GM19025 (cell line): ENCODE data around the gene SND1.

Source experiments
- ATAC-seq: cut with Tn5 transposase; IDR thresholded peaks from one replicate; pipeline ENCODE4 v1.9.1; 2021; ENCODE audit warnings: mild to moderate bottlenecking, low read depth, moderate library complexity; ENCODE audit not compliant: unreplicated experiment

Gene SND1

DNA sequence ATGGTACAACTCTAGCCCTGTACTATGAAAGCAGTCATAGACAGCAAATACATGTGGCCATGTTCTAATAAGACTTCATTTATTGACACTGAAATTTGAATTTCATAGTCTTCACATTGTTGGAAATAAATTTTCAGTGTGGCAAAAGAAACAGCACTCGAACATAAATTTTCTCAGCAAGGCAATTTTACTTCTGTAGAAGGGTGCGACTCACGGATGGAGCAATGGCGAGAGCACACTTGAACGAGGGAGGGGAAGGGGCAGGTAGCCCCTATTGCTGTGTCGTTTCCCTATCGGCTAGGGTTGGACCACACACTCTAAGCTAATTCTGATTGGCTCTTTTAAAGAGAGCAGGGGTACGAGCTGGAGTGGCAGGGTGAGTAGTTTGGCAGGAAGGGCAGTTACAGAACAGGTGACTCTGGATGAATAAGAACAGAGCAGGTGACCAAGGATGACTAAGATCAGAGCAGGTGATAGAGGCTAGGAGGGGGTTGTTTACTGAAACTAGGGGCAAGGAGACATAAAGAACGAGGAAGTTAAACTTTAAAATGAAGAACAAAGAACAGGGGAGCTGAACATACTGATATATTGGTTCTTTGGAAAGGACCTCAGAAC is 327.2 kb downstream of the SND1 start:
- no peak for ATAC-seq

DNA sequence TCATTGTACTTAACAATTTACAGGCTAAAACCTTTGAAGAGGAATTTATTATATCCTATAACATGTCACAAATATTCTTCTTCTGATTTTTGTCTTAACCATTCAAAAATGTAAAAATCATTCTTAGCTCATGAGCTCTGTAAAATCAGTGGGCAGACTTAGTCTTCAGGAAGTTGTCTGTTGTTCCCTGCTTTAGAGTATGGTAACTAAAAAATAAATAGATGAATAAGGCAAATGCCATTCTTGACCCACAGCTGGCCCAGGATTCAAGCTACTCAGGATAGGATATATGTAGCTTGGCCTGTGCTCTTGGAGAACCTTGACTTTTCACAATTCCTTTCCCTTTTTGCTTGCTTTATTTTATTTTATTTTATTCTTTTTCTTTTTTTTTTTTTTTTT is 327.7 kb downstream of the SND1 start:
- ATAC-seq: no peak

DNA sequence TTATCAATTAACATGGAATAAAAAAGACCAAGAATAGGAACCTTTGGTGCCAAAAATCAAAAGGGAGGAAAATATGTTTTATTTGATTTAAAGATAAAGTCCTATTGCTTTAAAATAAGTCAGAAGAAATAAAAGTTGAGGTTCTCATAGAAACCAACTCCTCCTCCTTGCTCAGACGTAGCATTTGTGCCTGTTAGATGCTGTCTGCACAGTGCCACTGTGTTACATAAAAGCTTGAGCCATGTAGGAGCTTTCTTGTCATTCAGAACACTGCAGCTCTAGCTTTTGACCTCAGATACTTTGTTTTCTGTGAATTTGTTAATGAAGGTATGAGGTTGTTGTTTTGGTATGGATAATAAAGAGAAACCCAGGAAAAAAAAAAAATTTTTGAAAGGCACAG is 328.9 kb downstream of the SND1 start:
- ATAC-seq: no peak

DNA sequence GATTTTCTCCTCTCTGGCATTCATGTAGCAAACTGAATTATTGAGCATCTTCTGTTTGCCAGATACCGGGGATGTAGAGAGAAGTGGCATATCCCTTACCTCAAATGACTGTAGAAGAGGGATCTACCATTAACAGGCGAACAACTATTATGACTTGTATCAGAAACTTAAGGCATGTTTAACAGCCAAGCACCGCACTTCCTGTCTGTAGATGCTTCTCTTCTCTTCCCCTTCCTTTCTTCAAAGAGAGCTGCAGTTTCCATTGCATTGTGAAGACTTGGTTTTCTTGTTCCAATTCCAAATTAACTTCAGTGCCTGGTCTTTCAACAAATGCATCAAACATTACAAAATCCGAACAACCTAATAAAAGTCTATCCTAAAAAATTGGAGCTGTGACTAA is 330.0 kb downstream of the SND1 start:
- ATAC-seq: no peak

DNA sequence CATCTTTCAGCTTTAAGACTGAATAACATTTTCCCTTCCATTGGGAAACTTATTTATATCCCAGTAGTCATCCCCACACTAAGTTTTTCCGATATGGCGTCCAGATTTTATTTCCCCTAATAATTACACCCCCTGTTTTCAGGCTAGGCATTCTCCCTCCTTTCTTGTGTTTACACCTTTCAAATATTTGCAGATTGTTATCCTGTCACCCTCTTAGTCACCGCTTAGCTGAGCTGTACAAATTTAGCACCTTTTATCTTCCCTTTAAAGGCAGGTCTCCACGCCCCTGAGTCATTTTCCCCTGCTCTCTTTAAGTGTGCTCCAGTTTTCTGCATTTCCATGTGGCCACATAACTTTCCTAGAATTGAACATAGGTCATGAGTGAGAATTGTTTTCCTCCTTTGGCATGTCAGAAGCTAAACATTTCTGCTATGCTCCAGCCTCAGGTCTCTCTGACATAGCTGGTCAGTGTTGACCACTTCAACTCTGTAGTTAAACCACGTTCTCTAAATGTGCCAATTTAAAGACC is 331.9 kb downstream of the SND1 start:
- no peak for ATAC-seq

DNA sequence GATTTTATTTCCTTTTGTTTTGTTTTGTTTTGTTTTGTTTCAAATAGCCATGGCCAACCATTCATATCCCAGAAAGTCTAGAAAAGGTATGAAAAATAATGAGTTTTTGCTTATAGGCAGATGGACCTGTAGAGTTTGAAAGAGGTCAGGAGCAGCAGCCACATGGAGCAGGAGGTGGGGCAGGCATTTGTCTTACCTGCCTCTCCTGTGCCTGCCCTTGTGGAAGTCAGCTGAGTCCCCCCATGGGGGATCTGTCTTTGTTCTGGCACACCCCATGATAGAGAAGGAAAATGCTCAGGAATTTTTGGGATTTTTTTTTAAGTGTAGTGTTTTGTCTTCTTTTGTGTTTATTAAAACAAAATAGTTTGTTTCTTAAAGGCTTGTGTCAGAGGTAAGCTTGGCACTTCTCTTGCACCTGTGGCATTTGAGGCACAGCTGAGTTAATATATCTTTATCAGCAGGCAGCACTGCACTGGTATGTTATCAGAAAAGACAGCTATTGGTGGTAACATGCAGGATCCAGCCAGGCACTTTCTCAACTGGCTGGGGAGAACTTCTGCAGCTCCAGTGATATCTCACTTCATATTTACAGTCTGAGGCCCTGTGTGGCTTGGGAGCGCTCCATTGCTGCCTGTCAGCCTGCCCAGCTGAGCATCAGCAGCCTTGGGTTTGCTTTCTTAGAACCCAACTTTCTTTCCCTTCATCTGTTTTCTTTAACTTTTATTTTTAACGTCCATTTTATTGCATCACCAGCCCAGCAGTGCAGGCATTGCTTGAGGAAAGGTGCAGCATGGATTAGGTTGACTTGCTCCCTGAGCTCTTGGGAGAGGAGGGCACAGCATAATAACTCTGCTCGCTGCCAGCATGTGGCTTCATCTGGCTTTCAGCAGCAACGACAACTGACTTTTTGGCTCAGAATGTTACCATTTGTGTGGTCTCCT is 334.9 kb downstream of the SND1 start:
- no peak for ATAC-seq

DNA sequence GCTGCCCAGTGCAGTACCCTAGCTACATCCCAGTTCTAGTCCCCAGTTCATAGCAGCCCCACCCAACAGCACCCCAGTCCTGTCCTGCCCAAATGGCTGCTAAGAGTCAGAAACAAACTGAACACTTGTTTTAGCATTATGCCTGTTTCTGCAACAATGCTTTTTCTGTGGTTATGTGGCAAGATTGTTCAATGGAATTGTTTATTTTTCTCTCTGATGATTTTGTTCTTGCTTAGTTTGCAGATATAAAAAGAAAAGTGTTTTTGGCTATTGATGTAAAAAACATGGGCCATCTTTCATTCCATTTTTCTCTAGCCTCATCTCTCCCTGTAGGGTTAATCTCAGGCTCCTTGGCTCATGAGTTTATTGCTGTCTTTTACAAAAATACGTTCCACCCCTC is 336.8 kb downstream of the SND1 start:
- no peak for ATAC-seq

DNA sequence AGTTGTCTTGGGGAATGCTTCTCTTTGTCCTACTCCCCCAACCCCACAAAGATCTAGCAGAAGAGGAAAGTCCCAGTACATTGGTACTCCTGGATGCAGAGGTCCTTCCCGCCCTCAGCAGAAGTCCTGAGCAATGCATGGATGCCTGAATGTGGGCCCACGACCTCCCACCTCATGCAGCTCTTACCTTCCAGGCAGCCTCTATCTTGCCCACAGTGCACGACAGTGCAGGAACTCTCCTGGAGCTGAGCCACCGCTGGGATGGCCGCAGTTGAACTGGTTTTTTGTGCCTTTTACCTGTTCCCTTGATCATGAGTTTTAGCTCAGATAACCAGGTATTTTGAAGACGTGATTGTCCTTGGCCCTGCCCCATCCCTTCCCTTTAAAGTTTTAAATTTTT is 341.3 kb downstream of the SND1 start:
- ATAC-seq: no peak

DNA sequence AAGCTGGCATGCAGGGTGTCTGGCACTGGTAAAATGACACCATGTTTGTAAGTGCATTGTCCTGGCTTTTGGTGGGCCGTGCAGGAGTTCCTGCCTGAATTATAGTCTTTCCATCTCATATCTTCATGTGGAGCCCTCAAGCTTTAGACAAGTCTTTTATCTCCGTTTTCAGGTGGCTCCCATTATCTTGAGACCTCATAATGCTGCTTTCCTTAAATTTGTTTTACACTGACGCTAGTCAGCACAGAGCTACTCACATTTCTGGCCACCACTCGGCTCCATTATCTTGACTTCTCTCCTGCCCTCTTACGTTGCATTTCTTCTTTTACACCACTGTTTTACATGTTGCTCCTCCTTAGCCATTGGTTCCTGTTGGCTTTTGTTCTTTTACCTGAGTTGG is 342.0 kb downstream of the SND1 start:
- no peak for ATAC-seq

DNA sequence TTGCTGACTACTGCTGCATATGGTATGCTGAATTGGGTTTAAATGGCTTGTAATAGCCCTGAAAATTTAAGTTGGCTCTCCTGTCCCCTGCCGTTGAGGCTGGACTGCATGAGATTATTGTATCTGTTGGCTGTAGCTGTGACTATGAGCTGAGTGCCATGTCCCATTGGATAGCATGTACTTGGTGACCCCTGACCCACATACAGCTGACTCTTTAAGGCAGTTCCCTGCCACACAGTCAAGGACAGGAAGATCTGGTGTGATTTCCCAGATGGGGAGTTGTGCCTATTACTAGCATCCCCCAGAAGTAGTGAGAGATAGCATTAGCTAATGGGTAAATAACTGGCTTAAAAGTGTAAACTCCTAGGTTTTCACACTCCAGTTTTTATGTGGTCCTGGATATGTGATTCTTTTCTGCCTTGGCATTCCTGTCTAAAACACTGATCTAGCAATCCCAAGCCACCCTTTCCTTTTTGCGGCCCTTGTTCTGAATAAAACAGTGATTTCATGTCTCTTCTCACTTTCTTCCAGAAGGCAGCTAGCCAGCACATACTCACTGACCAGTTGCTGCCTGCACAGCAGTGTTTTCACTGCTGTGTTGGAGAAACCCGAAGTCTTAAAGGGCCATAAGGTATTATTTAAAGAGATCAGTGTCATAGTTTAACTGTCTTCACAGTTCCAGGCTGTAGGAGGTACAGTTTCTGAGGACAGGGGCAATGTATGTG is 343.3 kb downstream of the SND1 start:
- no peak for ATAC-seq

DNA sequence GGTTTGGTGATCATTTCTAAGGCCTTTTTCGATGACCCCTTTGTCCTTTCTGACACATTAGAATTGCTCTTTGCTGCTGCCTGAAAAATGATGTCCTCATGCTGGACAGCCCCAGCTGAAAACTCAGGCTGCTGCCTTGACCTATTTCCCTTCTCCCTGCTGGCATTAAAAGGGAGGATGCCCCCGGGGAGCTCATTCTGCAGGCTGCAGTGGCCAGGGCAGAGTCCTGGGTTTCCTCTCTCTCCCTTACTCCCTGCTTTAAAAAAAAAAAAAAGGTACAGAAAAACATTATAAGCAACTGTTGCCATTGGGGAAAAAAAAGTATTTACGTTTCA is 343.9 kb downstream of the SND1 start:
- no peak for ATAC-seq

DNA sequence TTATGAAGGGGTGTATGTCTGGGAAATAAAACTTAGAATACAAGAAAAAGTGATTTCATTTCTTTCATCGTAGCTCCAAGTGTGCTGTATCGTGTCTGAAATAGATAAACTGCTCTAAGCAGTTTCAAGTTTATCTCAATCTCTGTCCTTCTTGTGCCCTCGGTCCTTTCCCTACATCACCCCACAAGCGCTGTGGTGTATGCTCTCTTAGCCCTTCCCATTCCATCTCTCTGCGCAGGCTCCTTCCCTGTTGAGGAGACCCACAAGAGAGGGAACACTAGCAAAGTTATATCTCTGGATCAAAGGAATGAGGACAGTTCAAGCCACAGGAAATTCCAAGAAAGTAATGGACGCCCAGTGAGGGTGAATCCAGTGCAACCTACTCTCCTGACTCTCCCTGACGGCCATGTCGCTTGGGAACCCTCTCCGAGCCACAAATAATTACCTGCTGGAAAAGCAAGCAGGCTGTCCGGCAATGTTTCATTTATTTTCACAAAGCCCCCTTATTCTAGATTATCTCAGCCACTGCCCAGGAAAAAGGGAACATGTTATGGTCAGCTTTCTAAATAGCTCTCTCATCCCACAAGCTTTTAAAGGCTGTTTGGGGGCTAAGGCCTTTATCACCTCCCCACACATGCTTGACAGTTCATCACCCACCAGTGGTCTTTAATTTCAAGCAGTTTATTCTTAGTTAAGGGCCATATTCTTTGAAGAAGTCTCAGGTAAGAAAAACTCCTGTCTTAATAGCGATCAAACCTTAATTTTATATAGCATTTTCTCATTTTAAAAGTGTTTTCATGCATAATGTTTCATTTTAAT is 344.5 kb downstream of the SND1 start:
- ATAC-seq: no peak

DNA sequence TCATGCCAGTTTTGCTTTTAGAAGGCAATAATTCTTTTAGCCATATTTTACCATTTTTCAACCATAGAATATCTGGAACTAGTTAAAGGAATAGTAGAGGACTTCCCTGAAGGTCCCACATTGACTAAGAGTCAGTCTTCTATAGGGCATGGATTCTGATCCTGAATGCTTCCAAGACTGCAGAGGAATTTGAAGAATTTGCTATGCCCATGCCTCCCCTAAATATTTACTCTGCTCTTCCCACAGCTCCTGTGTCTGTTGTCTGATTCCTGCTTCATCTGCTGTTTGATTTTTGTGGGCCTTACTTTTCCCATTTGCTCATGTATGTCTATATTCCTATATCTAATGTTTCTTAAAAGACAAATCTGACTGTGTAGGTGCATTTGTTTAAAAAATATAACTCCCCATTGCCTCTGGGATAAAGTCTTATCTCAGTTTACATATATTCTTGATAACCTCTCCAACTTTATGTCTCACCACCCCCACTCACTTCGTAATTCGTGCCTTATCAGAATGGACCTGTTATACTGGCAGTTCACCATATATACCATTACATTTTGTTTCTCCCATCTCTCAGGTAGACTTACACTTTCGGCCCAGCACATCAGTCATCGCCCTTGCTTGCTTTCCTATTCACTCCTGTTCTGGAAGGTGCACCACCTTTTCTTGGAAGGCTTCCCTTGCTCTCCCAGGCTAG is 345.4 kb downstream of the SND1 start:
- ATAC-seq: no peak

DNA sequence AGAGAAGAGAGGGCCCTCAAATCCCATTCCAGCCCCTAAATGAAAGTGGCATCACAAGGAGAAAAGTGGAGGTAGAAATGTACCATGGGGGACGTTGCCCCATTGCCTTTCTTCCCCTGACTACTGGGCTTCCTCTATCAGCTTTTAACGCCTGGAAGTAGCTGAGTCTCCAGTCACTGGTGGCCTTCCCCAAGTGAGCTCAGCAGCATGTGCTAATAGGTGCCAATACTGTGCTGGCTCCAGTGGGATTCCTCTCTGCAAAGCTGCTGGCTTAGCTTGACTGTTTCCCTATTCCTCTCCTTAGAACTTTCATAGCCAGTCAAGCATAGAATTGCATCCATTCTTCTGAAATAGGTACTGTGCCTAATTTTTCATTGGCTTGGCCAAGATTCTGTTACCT is 346.7 kb downstream of the SND1 start:
- ATAC-seq: no peak

DNA sequence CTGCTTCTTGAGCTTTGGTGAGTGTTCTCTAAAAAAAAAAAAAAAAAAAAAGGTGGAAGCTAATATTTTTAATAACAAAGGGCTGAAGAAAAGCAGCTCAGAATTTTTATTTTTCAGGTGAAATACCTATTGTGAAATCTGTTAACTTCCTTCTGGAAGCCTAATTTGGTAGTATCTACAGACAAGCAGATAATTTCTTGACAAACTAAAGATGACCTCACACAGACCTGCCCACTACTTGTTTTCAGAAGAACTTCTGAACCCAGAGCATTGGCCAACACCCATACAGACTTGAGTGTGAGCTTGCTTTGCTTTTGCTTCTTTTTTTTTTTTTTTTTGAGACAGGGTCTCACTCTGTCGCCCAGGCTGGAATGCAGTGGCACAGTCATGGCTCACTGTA is 348.1 kb downstream of the SND1 start:
- no peak for ATAC-seq

DNA sequence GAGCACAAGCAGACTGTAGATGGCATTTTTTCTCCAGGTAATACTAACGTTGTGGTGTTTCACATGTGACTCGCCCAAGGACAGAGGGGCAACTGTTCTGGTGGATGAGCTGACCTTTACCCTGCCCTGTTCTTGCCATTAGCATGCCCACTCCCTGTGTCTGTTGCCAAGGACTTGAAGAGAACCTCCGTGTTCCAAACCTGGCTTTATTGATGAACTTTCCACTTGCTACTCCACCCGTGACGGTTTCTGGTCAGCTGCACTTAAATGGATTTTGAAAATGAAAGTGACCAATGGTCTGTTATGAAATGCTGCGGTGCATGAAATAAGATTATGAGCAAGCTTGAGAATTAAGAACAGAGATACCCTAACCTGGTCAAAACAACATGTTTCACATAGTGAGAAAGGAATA is 348.9 kb downstream of the SND1 start:
- ATAC-seq: no peak

DNA sequence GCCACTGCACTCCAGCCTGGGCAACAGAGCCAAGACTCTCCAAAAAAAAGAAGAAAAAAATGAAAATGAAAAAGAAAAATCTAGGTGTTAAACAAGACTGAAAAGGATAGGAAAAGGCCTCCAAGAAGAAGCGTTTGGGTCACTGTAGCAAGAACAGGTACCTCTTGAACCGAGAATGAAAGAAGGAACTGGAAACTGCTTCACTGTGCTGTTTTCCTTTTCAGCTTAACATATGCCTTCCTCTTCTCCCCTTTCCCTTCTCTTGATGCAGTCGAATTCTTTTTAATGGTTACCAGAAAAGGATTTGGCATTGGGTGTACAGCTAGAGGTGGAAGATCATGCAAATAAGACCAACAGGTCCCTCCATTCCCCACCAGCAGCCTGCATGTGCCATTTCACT is 351.2 kb downstream of the SND1 start:
- ATAC-seq: peak; percentile 41

DNA sequence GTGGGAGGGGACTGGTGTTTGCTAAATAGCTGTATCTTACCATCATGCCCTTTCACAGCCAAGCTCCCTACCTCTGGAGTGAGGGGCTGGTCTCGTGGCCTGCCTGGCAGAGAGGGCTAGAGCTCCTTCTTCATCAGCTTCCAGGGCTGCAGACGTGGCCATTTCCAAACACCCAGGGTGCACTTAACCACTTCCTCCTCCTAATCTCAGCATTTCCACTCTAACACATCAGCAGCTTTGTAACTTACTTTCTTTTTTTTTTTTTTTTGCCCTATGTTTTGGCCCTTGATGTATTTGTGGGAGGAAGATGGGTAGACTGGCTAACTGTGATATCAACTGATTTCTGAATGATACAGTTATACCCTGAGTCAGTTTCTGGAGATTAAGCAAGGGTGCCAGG is 351.8 kb downstream of the SND1 start:
- no peak for ATAC-seq

DNA sequence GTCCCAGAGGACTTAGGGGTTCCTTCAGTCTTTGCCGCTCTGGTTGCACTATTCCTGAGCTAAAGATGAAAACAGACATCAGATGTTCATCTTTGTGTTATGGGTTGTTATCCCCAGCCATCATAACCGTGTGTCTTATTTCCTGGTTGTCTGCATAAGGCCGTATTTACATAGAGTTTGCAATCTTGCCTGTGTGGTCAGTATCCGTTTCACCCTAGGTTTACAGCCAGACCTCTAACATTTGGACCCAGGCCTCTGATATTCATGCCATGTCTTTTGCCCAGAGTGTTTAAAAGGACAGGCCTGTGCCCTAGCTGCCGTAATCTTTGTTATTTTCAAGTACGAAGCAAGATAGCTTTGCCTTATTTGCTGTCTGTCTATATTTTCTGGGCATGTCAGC is 352.6 kb downstream of the SND1 start:
- ATAC-seq: no peak

DNA sequence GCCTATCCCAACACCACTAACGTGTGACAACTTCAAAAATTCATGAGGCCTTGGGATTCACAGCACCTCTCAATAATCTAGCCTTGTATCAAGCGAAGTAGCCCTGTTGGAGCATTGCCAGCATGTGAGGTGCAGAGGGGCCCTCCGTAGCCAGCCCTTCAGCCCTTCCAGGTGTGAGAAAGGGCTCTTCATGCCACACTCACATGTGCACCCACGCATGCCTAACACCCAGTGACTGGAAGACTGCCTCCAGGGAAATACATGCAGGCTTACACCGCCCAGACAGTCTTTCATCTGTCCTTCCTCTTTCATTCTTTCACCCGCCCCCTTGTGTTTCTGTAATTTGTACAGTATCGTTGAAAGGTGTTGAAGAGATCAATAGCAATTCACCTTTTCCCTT is 353.1 kb downstream of the SND1 start:
- no peak for ATAC-seq
